GM18951 (cell line): Measurements from ENCODE around the gene CELSR3.

Source experiments
- POLR2A ChIP-seq: IDR thresholded peaks from 4 replicates; pipeline ENCODE4 v1.6.1; 2011; ENCODE audit warnings: mild to moderate bottlenecking; ENCODE audit not compliant: insufficient read length, insufficient read depth; ENCODE audit errors: extremely low read depth
- in situ Hi-C: fragments of 300-500 bp; cut with MboI; formaldehyde crosslinking; loops from one replicate; pipeline ENCODE4 v1.12.0; 2022; ENCODE audit warnings: low sequenced_read_pairs, mixed read lengths, inconsistent platforms; ENCODE audit not compliant: unreplicated experiment

Gene CELSR3

DNA sequence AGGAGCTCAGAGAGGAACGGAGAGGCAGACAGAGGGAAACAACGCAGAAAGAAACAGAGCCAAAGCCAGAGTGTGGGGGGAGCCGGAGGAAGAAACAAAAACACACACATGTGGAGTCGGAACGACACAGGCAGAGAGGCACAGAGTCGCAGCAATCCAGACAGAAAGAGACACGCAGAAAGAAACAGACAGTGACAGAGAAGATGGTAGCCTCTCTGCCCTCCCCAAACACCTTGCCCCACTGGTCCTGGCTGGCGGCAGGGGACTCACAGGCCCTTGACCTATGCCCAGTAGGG is 21.3 kb upstream of the CELSR3 start:
- TF ChIP-seq POLR2A = no peak
- in situ Hi-C loops = no loop called here

DNA sequence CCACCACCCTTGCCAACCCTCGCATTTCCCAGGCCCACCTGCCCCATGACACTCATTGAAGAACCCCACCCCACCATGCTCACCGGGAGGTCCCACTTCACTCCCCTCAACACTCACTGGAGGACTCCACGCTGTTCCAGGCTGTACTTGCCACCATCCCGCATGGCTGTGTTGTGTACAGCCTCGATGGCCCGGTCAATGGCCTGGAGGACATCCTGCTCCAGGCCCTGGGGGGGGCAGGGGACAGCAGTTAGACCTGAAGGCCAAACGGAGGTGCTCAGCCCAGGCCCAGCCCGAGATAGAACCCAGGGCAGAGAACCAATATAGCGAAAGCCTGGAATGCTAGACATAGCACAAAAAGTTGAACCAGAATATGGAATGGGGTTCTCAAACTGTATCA is 20.1 kb upstream of the CELSR3 start:
- no peak for TF ChIP-seq POLR2A
- in situ Hi-C loops = no loop called here

DNA sequence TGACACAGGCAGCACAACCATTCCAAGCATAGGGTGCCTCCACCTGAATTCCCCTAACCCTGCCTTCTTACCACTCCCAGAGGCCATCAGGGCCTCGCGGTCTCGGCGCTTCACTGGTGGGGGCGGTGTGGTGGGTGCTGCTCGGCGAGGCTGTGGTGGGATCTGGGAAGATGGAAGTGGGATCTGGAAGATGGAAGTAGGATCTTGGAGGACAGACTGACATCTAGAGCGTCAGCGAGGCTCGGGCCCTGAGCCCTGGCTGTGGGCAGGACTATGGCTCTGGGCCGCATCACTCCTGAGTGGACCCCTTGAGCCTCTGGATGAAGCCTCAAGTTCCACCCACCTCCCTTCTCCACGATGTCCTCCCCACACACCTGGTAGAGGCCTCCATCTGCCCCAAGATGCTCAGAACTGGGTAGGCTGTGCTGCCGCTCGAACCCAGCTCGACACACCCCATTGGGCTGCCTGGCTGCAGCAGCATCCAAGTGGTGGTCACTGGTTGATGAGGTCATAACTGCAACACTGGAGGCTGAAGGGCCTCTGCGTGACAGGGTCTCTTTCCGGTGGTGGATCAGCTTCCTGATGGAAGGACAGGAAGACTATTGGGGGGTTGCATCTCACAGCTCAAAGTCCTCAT is 19.4 kb upstream of the CELSR3 start:
- in situ Hi-C loops = no loop called here
- no peak for TF ChIP-seq POLR2A

DNA sequence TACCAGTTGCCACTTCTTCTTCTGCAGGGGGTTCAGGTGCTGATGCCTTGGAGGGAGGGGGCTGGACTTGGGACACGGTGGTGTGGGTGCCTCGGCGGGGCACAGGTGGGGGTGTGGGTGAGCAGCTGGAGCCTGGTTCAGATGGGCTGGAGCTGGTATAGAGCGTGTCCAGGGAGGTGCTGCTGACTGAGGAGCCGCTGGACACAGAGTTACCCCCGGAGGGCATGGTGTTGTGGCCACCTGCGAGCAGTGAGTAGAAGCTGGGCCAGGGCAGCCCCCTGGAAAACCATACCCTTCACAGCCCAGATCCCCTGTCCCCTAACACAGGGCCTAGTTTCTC is 18.8 kb upstream of the CELSR3 start:
- TF ChIP-seq POLR2A = no peak
- in situ Hi-C loops = no loop called here

DNA sequence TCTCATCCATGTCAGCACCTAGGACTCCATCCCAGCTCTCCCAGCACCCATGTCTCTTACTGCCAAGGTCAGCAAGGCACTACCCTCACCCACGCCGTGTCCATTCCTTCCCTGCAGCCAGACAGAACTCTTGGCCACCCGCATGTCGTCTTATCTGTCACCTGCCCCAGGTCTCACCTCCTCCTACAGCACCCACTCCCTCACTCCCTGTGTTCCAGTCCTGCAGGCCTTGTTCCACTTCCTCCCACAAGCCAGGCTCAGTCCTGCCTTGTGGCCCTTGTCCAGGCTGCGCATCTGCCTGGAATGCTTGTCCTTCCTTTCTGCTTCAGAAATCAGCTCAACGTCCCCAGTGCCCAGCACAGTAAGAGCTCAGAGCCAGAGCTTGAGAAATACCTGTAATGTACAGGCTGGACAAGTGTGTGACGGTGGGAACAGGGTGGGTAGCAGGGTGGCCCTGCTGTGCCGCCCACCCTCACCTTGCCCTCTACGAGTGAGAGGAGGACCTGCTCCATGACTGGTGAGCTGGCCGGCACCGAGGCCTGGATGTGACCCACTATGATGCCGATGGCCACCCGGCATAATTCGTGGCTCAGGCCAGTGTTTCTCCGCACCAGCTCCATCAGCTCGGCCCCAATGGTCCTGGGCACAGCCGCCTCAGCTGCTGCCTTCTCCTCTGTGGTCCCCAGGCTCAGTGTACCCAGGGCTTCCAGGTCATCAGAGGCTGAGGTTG is 18.3 kb upstream of the CELSR3 start:
- TF ChIP-seq POLR2A = no peak
- in situ Hi-C loops = no loop called here

DNA sequence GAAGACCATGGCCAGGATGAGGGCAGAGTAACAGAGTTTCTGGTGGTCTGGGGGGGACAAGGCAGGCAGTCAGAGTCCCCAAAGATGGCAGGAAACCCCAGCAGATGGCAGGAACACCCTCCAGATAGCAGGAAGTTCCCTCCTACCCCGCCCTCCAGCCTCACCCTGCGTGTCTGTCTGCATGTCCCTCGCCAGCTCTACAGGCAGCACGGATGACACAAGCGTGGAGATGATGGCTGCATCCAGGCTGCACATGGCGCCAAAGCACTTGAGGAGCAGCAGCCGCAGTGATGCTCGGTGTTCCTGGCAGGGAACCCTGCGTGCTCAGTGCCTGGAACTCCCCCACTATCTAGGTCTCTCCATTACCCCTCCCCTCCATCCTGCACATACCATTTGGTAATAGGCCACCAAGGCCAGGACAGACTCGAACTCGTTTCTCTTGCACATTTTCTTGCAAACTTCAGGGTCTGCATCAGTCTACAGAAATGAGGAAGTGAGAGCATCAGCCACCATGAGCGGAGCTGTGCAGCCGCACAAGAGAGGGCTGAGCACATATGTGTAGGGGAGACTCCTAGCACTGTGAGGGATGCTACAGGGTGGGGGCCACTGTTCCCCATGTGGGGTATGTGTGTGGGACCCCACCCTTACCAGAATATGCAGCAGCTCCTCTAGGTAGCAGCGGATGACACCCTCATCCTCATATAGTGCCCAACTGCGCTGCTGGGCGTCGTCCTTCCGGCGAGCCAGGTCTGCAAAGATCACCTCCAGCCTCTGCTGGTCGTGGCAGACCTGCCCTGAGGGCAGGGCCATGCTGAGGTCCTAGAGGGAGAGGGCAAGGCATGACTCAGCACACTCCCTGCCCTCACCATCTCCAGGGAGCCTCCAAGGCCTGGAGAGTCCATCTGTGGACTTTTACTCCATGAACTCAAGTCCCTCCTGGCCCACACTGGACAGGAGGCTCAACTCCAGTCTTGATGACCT is 17.0 kb upstream of the CELSR3 start:
- no peak for TF ChIP-seq POLR2A
- in situ Hi-C loops = no loop called here

DNA sequence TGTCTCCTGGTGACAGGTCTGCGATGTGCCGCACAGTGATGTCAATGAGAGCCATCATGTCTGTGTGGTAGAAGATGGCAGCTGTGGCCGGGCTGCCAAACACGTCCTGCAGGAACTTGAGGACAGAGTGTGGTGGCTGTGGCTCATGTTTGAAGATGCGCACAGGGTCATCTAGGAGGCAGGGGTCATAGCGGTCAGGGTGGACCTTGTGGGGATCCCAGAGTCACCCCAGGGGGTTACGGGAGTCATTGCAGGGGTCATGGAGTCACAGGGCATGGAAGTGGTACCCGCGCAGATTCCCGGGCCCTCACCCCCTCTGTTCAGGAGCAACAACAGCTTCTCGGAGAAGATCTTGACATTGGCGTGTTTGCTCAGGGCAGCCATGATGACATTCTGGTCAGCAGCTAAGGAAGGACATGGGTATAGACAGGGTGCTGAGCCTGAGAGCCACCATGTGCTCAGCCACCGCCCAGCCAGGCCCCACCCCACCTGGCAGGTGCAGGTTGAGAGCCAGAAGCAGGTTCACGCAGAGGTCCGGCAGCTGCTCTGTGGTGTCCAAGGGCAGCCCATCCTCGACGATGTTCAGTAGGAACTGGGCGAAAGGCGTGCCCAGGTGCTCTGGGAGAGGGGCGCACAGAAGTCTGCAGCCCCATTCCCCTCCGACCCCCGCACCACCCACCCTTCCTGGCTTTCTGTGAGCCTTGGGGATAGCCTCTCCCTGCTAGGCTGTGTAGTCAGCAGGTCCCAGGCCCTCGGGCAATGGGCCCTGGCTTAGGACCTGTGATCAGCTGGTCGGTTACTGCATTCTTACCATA is 16.1 kb upstream of the CELSR3 start:
- in situ Hi-C loops = no loop called here
- no peak for TF ChIP-seq POLR2A

DNA sequence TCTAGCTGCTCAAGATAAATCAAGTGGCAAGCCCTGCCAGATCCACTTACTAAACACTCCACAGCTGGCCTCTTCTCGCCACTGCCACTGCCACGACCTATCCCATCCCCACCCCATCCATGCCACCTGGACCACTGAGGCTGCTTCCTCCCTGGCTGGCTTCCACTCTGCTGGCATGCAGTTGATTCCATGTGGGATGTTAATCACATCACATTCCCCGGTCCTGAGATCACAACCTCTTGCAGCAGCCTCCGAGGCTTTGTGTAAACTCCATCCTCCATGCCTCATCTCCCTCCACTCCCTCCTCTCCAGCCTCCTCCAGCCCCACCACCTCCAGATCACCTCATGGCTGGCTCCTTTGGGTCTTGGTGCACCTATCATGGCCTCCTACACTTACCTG is 15.4 kb upstream of the CELSR3 start:
- no peak for TF ChIP-seq POLR2A
- in situ Hi-C loops = no loop called here

DNA sequence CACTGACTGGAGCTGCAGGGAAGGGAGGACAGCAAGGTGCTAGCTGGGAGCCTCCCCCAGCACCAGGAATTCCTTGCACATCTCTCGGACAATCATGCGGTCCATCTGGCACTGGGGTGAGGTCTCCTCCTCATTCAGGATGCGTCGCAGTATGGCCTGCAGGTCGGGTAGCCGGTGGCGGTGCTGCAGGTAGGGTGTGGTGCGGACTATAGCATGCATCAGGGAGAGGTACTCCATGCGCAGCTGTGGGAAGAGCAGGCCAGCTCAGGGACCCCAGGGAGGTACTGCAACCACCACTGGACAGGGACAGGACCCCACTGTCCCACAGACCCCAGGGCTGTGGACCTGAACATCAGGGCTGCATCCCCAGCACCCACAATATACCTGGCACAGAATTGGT is 11.8 kb upstream of the CELSR3 start:
- TF ChIP-seq POLR2A = no peak
- in situ Hi-C loops = no loop called here

DNA sequence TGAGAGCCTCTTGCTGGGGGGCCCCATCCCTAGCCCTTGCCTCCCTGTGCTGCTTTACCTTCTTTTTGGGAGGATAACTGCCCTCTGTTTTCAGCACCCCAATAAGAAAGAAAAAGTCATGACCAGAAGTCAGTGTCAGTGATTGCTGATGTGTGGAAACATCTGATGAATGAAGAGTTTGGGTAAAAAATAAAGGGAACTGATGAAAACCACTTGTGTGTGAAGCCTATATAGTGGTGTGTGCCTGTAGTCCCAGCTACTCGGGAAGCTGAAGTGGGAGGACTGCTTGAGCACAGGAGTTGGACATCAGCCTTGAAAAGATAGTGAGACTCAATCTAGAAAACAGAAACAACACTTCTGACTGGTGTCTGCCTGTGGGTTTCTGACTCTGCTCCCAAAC is 9.8 kb upstream of the CELSR3 start:
- in situ Hi-C loops = no loop called here
- no peak for TF ChIP-seq POLR2A

DNA sequence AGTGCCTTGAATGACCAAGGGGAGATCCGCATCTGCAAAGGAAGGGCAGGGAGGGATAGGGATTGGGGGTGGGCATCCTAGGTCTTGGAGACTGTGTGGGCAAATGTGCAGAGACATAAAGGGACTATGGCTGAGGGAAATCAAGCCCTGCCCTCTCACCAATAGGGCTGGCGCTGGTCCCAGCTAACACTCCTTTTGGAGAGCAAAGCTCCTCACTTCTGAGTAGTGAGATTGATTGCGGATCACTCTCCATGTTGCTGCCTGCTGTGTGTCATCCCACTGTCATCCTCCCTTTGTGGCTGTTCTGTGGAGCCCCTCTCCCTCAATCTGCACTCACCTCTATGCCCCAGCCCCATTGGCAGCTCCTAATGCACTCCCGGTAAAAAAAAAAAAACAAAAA is 2.2 kb upstream of the CELSR3 start:
- in situ Hi-C loops = no loop called here
- TF ChIP-seq POLR2A = no peak

DNA sequence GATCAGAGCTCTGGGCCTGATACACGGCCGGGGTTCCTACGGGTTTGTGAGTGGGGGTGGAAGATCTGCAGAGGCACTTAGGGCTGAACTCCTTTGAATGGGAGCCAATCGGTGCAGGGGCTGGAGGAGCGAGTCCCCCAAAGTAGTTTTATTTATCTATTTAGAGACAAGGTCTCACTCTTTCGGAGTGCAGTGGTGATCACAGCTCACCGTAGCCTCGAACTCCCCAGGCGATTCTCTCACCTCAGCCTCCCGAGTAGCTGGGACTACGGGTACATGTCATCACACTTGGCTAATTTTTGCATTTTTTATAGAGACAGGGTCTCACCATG is 1.6 kb upstream of the CELSR3 start:
- in situ Hi-C loops = no loop called here
- no peak for TF ChIP-seq POLR2A
